ENCODE measurements around the gene LST1. TPM values are rescaled to one million over a fixed set of nuclear protein-coding genes. Genes with fewer than 3 reads are reported as not detected.

The LST1 gene
- total RNA-seq, 1 experiment from 2014 or later = not detected

DNA sequence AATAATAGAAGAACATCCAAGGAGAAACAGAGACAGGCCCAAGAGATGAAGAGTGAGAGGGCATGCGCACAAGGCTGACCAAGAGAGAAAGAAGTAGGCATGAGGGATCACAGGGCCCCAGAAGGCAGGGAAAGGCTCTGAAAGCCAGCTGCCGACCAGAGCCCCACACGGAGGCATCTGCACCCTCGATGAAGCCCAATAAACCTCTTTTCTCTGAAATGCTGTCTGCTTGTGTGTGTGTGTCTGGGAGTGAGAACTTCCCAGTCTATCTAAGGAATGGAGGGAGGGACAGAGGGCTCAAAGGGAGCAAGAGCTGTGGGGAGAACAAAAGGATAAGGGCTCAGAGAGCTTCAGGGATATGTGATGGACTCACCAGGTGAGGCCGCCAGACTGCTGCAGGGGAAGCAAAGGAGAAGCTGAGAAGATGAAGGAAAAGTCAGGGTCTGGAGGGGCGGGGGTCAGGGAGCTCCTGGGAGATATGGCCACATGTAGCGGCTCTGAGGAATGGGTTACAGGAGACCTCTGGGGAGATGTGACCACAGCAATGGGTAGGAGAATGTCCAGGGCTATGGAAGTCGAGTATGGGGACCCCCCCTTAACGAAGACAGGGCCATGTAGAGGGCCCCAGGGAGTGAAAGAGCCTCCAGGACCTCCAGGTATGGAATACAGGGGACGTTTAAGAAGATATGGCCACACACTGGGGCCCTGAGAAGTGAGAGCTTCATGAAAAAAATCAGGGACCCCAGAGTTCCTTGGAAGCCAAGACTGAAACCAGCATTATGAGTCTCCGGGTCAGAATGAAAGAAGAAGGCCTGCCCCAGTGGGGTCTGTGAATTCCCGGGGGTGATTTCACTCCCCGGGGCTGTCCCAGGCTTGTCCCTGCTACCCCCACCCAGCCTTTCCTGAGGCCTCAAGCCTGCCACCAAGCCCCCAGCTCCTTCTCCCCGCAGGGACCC, 11.7 kb upstream of the LST1 start:
- DNase-seq = no peak
- H3K4me1 ChIP-seq (ENCODE audit: insufficient read depth, low read length) = 0 out of 2 replicates have a peak, but pooled peaks cover 8% of the 10 kb centered on the region
- H3K9ac ChIP-seq (ENCODE audit: low read length) = no peak overlapping the region
- ChIA-PET POLR2A (ENCODE audit: unreplicated experiment) (no interaction called here), CTCF (no interaction called here)
- no peaks in the 10 kb centered on the region for H3K9me3 ChIP-seq (ENCODE audit: low read length)
- no peaks in the 10 kb centered on the region for H4K20me1 ChIP-seq (ENCODE audit: low read length)
- H2AFZ ChIP-seq (ENCODE audit: low read length) = no peak overlapping the region
- intact Hi-C loops (cut with micrococcal nuclease) = no loop called here
- no peaks in the 10 kb centered on the region for H3K27me3 ChIP-seq (ENCODE audit: low read length)
- H3F3A ChIP-seq (ENCODE audit: low read length, unreplicated experiment) = no peaks in the 10 kb centered on the region
- H3K9me2 ChIP-seq (replicated peaks; ENCODE audit: low read length) = no peaks in the 10 kb centered on the region
- no peaks in the 10 kb centered on the region for H3K79me2 ChIP-seq (ENCODE audit: low read length)
- H3K4me2 ChIP-seq (ENCODE audit: low read length) = no peak overlapping the region
- no peak for ATAC-seq
- H3K27ac ChIP-seq (ENCODE audit: low read length) = no peak overlapping the region
- TF ChIP-seq, protein P1, sequence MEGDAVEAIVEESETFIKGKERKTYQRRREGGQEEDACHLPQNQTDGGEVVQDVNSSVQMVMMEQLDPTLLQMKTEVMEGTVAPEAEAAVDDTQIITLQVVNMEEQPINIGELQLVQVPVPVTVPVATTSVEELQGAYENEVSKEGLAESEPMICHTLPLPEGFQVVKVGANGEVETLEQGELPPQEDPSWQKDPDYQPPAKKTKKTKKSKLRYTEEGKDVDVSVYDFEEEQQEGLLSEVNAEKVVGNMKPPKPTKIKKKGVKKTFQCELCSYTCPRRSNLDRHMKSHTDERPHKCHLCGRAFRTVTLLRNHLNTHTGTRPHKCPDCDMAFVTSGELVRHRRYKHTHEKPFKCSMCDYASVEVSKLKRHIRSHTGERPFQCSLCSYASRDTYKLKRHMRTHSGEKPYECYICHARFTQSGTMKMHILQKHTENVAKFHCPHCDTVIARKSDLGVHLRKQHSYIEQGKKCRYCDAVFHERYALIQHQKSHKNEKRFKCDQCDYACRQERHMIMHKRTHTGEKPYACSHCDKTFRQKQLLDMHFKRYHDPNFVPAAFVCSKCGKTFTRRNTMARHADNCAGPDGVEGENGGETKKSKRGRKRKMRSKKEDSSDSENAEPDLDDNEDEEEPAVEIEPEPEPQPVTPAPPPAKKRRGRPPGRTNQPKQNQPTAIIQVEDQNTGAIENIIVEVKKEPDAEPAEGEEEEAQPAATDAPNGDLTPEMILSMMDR (conservative IDR thresholded peaks at IDR 0.05; ENCODE audit: low read depth, low read length) = no peak
- TF ChIP-seq EZH2phosphoT487 (IDR thresholded peaks at IDR 0.05; ENCODE audit: borderline replicate concordance, low read length) (no peak), EZH2 (IDR thresholded peaks at IDR 0.05; ENCODE audit: low read length, unreplicated experiment) (no peak)
- H3K4me3 ChIP-seq (ENCODE audit: low read length) = no peak overlapping the region
- H3K36me3 ChIP-seq (ENCODE audit: low read depth, low read length) = no peaks in the 10 kb centered on the region
- BruUV-seq (replicated peaks) = no TSS peak

GRCh38 chr6:31575335-31575901, 10.7 kb upstream of the LST1 start, which contains the start of gene TNF:
Gene TNF (plus strand): TSS chr6:31575565. CDS start chr6:31575742, 177 bp downstream.
- no peaks in the 10 kb centered on the region for H3K36me3 ChIP-seq (ENCODE audit: low read depth, low read length)
- ChIA-PET CTCF (no interaction called here), POLR2A (ENCODE audit: unreplicated experiment) (no interaction called here)
- no peaks in the 10 kb centered on the region for H3K79me2 ChIP-seq (ENCODE audit: low read length)
- no peaks in the 10 kb centered on the region for H3K27me3 ChIP-seq (ENCODE audit: low read length)
- H3K27ac ChIP-seq (ENCODE audit: low read length) = no peak within 1 kb of the TSS
- intact Hi-C loops (cut with micrococcal nuclease) = no loop called here
- H3K9ac ChIP-seq (ENCODE audit: low read length) = no peak within 1 kb of the TSS
- no peak within 1 kb of the TSS for H2AFZ ChIP-seq (ENCODE audit: low read length)
- no peak within 1 kb of the TSS for H3K4me2 ChIP-seq (ENCODE audit: low read length)
- DNase-seq (no peak), ATAC-seq (no peak)
- H3K4me1 ChIP-seq (ENCODE audit: insufficient read depth, low read length) = 0 out of 2 replicates have a peak, but pooled peaks cover 8% of the 10 kb centered on the region
- H3K9me2 ChIP-seq (replicated peaks; ENCODE audit: low read length) = no peaks in the 10 kb centered on the region
- no peak within 1 kb of the TSS for H3K4me3 ChIP-seq (ENCODE audit: low read length)
- H4K20me1 ChIP-seq (ENCODE audit: low read length) = no peaks in the 10 kb centered on the region
- TF ChIP-seq EZH2 (IDR thresholded peaks at IDR 0.05; ENCODE audit: low read length, unreplicated experiment) = no peak
- no peak for TF ChIP-seq EZH2phosphoT487 (IDR thresholded peaks at IDR 0.05; ENCODE audit: borderline replicate concordance, low read length)
- TF ChIP-seq, protein P1 (conservative IDR thresholded peaks at IDR 0.05; ENCODE audit: low read depth, low read length) = no peak
- H3F3A ChIP-seq (ENCODE audit: low read length, unreplicated experiment) = no peaks in the 10 kb centered on the region
- H3K9me3 ChIP-seq (ENCODE audit: low read length) = no peaks in the 10 kb centered on the region
- no TSS peak for BruUV-seq (replicated peaks)

Data from PC-3 (cell line).